HG02610 (cell line): Measurements from ENCODE around the gene QSOX1.

Experiments used
- ATAC-seq: cut with Tn5 transposase; IDR thresholded peaks from one replicate; pipeline ENCODE4 v1.9.1; 2021; ENCODE audit warnings: mild to moderate bottlenecking, moderate library complexity; ENCODE audit not compliant: unreplicated experiment

Gene QSOX1

GRCh38 chr1:180248731-180249681 is 94.3 kb downstream of the QSOX1 start:
- ATAC-seq, result no peak

GRCh38 chr1:180249725-180250498 is 95.2 kb downstream of the QSOX1 start:
- ATAC-seq, result no peak

- ATAC-seq, result no peak
Measured at GRCh38 chr1:180250499-180250770, 95.8 kb downstream of the QSOX1 start.

- ATAC-seq, result no peak
Measured at GRCh38 chr1:180250883-180251509, 96.3 kb downstream of the QSOX1 start.

- no peak for ATAC-seq
Measured at GRCh38 chr1:180251526-180252305, 97.0 kb downstream of the QSOX1 start.

- peak; percentile 72 for ATAC-seq
Measured at GRCh38 chr1:180252638-180253536, 98.2 kb downstream of the QSOX1 start.
